GM18498 (cell line): Measurements from ENCODE around the gene IFRD1.
A peak's percentile ranks its signal among the peaks of the same experiment; 100 is the strongest.

Source experiments
- ATAC-seq: cut with Tn5 transposase; IDR thresholded peaks from one replicate; pipeline ENCODE4 v1.9.1; 2021; ENCODE audit warnings: mild to moderate bottlenecking, moderate library complexity; ENCODE audit not compliant: unreplicated experiment

The IFRD1 gene

GRCh38 chr7:112449902-112450806, at the start of gene IFRD1:
TSS of gene IFRD1 (plus strand) at chr7:112450460. CDS start at chr7:112450689, 229 bp downstream.
- peak; percentile 80 for ATAC-seq

GRCh38 chr7:112404321-112404720, 45.9 kb upstream of the IFRD1 start:
- ATAC-seq = no peak

GRCh38 chr7:112405286-112405685, 45.0 kb upstream of the IFRD1 start:
- no peak for ATAC-seq

- no peak for ATAC-seq
These were observed 43.0 kb upstream of the IFRD1 start for GRCh38 chr7:112407261-112407660.

- no peak for ATAC-seq
These were observed 40.2 kb upstream of the IFRD1 start for GRCh38 chr7:112410092-112410491.

GRCh38 chr7:112411186-112411795, 39.0 kb upstream of the IFRD1 start:
- ATAC-seq = no peak

GRCh38 chr7:112414855-112415490, 35.3 kb upstream of the IFRD1 start:
- no peak for ATAC-seq

- ATAC-seq = no peak
These were observed 34.1 kb upstream of the IFRD1 start for GRCh38 chr7:112416127-112416526.

- ATAC-seq = no peak
These were observed 30.6 kb upstream of the IFRD1 start for GRCh38 chr7:112419543-112420130.

GRCh38 chr7:112420236-112420861, 29.9 kb upstream of the IFRD1 start:
- no peak for ATAC-seq

- ATAC-seq = peak; percentile 62
These were observed 28.4 kb upstream of the IFRD1 start for GRCh38 chr7:112421666-112422486.

- ATAC-seq = peak; percentile 50
These were observed 27.3 kb upstream of the IFRD1 start for GRCh38 chr7:112422842-112423496.

GRCh38 chr7:112423987-112424386, 26.3 kb upstream of the IFRD1 start:
- ATAC-seq = no peak

- no peak for ATAC-seq
These were observed 22.3 kb upstream of the IFRD1 start for GRCh38 chr7:112427984-112428383.

GRCh38 chr7:112428715-112429114, 21.5 kb upstream of the IFRD1 start:
- ATAC-seq = no peak

GRCh38 chr7:112430649-112431048, 19.6 kb upstream of the IFRD1 start:
- ATAC-seq = no peak

- no peak for ATAC-seq
These were observed 18.5 kb upstream of the IFRD1 start for GRCh38 chr7:112431803-112432202.

- ATAC-seq = no peak
These were observed 17.0 kb upstream of the IFRD1 start for GRCh38 chr7:112433289-112433688.

GRCh38 chr7:112437072-112437471, 13.2 kb upstream of the IFRD1 start:
- no peak for ATAC-seq

- no peak for ATAC-seq
These were observed 10.8 kb upstream of the IFRD1 start for GRCh38 chr7:112439476-112439875.
